Measurements from ENCODE around the gene LHB.

LHB gene

DNA sequence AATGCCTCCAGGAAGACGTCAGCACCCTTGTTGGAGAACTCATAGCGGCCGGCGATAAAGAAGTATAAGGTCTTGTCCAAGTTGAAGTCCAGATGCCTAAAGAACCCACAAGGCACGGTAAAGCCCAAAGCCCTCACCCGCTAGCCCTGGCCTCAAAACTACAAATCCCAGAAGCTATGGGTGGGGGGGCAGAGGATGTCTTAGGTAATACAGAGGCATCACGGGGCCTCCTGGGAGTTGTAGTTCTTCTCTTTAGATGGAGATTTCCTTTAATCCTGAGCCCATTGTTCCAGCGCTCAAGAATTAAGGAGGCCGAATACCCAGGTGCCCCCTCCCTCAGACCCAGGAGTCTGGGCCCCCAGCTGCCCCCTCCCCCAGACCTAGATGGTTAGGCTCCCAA is 34.6 kb downstream of the LHB start:
- DNase-seq (ENCODE audit: low spot score): no peak
- H3K27ac ChIP-seq: 0 out of 2 replicates have a peak overlapping the region, but pooled peaks have one; percentile 25
- POLR2A ChIA-PET (ENCODE audit: low non-redundant PET): no interaction called here
- TF ChIP-seq, protein P1, sequence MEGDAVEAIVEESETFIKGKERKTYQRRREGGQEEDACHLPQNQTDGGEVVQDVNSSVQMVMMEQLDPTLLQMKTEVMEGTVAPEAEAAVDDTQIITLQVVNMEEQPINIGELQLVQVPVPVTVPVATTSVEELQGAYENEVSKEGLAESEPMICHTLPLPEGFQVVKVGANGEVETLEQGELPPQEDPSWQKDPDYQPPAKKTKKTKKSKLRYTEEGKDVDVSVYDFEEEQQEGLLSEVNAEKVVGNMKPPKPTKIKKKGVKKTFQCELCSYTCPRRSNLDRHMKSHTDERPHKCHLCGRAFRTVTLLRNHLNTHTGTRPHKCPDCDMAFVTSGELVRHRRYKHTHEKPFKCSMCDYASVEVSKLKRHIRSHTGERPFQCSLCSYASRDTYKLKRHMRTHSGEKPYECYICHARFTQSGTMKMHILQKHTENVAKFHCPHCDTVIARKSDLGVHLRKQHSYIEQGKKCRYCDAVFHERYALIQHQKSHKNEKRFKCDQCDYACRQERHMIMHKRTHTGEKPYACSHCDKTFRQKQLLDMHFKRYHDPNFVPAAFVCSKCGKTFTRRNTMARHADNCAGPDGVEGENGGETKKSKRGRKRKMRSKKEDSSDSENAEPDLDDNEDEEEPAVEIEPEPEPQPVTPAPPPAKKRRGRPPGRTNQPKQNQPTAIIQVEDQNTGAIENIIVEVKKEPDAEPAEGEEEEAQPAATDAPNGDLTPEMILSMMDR (conservative IDR thresholded peaks at IDR 0.05; ENCODE audit: low read depth): no peak
- CTCF ChIA-PET: no interaction called here

DNA sequence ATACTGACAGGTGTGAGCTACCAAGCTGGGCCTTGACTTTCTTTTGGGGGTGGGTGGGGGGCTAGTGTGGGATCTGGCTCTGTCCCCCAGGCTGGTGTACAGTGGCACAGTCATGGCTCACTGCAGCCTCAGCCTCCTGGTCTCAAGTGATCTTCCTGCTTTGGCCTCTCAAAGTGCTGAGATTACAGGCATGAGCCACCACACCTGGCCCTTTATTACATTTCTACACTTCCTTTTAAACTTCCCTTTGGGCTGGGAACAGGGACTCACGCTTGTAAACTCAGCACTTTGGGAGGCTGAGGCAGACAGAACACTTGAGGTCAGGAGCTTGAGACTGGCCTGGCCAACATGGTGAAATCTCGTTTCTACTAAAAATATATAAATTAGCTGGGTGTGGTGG is 39.8 kb downstream of the LHB start:
- ChIA-PET CTCF (no interaction called here), POLR2A (ENCODE audit: low non-redundant PET) (interaction anchor here (0.6 to 0.7 kb wide), 2 partner anchors 9 to 17 kb away, joined by 5 to 6 read pairs; partner anchors contain the start of gene RUVBL2)
- no peak for DNase-seq (ENCODE audit: low spot score)
- peak overlapping the region; percentile 90 for H3K27ac ChIP-seq
- TF ChIP-seq, protein P1 (conservative IDR thresholded peaks at IDR 0.05; ENCODE audit: low read depth): no peak

DNA sequence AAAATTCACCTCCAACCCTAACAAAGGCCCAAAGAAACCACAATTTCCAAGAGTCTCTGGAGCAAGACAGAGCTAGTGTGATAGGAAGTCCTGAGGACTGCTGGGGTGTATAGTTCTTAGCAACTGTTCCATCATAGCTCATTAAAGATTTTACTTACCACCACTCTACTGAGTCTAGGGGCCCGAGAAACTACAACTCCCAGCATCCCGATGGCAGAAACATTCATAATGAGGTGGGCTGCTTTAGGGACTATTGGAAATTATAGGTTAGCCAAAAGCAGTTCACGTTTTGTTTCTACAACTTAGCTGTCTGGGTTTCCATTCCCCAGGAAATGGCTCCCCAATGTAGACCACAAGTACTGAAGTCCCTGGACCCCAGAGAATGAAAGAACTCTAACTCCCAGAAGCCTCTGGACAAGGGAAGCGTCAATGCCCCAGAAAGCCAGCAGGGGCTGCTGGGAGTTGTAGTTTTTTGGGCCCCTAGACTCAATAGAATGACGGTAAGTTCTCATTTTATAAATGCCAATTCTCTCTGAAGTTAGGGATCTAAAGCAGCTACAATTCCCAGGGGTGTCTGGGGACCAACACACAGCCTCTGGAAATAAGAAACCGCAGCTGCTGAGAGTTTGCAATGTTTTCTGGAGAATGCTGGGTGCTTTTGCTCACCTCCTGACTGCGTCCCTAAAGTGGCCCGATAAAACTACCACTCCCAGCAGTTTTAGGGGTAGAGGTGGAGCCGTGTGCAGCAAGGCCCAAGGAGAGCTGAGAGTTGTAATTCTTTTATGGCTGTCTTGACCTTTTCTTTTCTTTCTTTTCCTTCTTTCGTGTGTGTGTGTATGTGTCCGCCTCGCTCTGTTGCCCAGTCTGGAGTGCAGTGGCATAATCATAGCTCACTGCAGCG is 40.7 kb downstream of the LHB start:
- DNase-seq (ENCODE audit: low spot score): no peak
- TF ChIP-seq, protein P1 (conservative IDR thresholded peaks at IDR 0.05; ENCODE audit: low read depth): no peak
- POLR2A ChIA-PET (ENCODE audit: low non-redundant PET): interaction anchor here (0.7 kb wide), 1 partner anchor 8 kb away, joined by 6 read pairs; no protein-coding TSS in a partner anchor
- peak overlapping the region; percentile 90 for H3K27ac ChIP-seq
- CTCF ChIA-PET: interaction anchor here (1.5 kb wide), 1 partner anchor 16 kb away, joined by 5 read pairs; the partner anchor contains the start of gene GYS1

DNA sequence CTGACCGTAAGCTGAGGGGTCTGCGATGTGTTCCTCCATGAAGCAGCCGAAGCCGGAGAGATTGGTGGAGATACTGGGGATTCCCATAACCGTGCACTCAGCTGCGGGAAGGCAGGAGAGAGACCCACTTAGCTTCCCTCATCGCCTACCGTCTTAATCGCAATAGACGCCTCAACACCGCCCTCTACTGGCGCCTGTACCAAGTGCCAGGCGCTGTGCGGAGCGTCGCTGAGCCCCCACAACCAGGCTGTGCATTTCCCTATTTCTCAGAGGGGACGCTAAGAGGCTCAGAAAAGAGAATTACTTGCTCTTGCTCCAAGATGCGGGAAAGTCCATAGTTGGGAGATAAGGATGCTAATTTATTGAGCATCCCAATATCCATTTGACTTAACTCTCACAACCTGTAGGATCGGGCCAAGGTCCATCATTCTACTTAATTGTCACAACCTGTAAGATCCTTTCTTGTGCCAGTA is 45.9 kb downstream of the LHB start:
- H3K27ac ChIP-seq: peak overlapping the region; percentile 95
- DNase-seq (ENCODE audit: low spot score): peak; percentile 30
- TF ChIP-seq, protein P1 (conservative IDR thresholded peaks at IDR 0.05; ENCODE audit: low read depth): peak; percentile 92
- POLR2A ChIA-PET (ENCODE audit: low non-redundant PET): interaction anchor here (0.6 kb wide), 1 partner anchor 46 kb away, joined by 4 read pairs; no protein-coding TSS in a partner anchor
- CTCF ChIA-PET: interaction anchor here (0.6 to 1.1 kb wide), 10 partner anchors 9 to 933 kb away, joined by 3 to 6 read pairs (median 4); no protein-coding TSS in a partner anchor

DNA sequence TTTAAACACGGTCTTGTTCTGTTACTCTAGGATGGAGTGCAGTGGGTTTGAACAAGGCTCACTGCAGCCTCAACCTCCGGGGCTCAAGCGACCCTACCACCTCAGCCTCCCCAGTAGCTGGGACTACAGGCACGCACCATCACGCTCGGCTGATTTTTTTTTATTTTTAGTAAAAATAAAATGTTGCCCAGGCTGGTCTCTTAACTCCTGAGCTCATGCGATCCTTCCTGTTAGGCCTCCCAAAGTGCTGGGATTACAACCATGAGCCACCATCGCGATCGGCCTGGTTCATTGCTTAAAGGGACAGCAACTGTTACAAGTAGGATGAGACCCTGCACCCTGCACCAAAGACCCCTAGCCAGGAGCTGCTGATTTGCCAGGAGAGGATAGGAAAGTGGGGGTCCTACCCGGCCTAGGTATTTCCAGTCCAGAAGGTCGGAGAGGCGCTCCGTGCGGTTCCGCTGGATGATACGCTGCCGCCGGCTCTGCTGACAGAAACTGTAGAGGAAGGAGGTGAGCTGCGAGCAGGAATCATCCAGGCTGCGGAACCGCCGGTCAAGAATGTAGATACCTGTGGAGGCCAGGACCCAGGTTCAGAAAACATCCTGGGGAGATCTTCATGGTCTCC is 46.6 kb downstream of the LHB start:
- ChIA-PET CTCF (interaction anchor here (0.6 to 1.1 kb wide), 10 partner anchors 8 to 932 kb away, joined by 3 to 6 read pairs (median 4); no protein-coding TSS in a partner anchor), POLR2A (ENCODE audit: low non-redundant PET) (interaction anchor here (0.6 kb wide), 1 partner anchor 45 kb away, joined by 4 read pairs; no protein-coding TSS in a partner anchor)
- no peak for DNase-seq (ENCODE audit: low spot score)
- peak overlapping the region; percentile 95 for H3K27ac ChIP-seq
- TF ChIP-seq, protein P1 (conservative IDR thresholded peaks at IDR 0.05; ENCODE audit: low read depth): no peak
